ENCODE data around the gene FBXW4.

GRCh38 chr10:101576211-101576863, 118.6 kb downstream of the FBXW4 start:
- TF ChIP-seq TARDBP (IDR thresholded peaks at IDR 0.05) (no peak), HDGF (IDR thresholded peaks at IDR 0.05; ENCODE audit: borderline replicate concordance) (no peak), ZNF384 (IDR thresholded peaks at IDR 0.05) (no peak), ARNT (IDR thresholded peaks at IDR 0.05) (no peak)

All from HEK293T (cell line).